Measurements from ENCODE around the gene FOXC1.

Gene FOXC1

DNA sequence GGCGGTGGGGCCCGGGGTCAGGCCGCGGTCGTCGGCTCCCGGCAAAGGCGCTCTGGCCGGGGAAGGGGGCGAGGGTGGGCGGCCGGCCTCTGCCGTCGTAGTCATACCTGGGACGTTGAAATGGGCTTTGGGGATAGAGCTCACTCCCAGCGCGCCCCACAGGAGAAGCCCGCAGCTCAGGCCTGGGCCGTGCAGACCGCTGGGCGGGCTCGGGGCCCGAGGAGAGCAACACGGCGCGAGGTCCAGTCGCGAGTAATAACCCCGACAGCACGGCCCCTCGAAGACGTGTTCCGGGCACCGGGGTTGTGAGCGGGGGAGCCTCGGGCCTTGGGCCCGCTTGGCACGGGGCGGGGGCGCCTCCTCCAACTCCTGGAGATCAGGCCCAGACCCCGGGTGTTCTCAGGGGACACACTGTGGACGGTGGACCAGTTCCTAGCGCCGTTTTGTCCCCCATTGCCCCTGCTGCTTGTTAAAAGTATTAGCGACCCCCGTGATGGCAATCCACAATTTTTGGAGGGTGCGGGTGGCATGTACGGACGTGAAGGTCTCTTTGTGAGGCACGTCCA is 10.9 kb downstream of the FOXC1 start:
- DNase-seq (ENCODE audit: low read depth in 1 of 2, low spot score in 1 of 2), result no peak
- TF ChIP-seq SPI1 (IDR thresholded peaks at IDR 0.05; ENCODE audit: borderline replicate concordance, low read depth) (no peak), POLR2AphosphoS5 (IDR thresholded peaks at IDR 0.05; ENCODE audit: low read depth) (no peak), GABPA (IDR thresholded peaks at IDR 0.05; ENCODE audit: low read depth) (no peak)
- TF ChIP-seq, protein P1, sequence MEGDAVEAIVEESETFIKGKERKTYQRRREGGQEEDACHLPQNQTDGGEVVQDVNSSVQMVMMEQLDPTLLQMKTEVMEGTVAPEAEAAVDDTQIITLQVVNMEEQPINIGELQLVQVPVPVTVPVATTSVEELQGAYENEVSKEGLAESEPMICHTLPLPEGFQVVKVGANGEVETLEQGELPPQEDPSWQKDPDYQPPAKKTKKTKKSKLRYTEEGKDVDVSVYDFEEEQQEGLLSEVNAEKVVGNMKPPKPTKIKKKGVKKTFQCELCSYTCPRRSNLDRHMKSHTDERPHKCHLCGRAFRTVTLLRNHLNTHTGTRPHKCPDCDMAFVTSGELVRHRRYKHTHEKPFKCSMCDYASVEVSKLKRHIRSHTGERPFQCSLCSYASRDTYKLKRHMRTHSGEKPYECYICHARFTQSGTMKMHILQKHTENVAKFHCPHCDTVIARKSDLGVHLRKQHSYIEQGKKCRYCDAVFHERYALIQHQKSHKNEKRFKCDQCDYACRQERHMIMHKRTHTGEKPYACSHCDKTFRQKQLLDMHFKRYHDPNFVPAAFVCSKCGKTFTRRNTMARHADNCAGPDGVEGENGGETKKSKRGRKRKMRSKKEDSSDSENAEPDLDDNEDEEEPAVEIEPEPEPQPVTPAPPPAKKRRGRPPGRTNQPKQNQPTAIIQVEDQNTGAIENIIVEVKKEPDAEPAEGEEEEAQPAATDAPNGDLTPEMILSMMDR (IDR thresholded peaks at IDR 0.05; ENCODE audit: insufficient read depth, low read length), result no peak
- TF ChIP-seq, protein P2, sequence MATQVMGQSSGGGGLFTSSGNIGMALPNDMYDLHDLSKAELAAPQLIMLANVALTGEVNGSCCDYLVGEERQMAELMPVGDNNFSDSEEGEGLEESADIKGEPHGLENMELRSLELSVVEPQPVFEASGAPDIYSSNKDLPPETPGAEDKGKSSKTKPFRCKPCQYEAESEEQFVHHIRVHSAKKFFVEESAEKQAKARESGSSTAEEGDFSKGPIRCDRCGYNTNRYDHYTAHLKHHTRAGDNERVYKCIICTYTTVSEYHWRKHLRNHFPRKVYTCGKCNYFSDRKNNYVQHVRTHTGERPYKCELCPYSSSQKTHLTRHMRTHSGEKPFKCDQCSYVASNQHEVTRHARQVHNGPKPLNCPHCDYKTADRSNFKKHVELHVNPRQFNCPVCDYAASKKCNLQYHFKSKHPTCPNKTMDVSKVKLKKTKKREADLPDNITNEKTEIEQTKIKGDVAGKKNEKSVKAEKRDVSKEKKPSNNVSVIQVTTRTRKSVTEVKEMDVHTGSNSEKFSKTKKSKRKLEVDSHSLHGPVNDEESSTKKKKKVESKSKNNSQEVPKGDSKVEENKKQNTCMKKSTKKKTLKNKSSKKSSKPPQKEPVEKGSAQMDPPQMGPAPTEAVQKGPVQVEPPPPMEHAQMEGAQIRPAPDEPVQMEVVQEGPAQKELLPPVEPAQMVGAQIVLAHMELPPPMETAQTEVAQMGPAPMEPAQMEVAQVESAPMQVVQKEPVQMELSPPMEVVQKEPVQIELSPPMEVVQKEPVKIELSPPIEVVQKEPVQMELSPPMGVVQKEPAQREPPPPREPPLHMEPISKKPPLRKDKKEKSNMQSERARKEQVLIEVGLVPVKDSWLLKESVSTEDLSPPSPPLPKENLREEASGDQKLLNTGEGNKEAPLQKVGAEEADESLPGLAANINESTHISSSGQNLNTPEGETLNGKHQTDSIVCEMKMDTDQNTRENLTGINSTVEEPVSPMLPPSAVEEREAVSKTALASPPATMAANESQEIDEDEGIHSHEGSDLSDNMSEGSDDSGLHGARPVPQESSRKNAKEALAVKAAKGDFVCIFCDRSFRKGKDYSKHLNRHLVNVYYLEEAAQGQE (IDR thresholded peaks at IDR 0.05; ENCODE audit: insufficient replicate concordance, low read depth), result no peak
- no peak overlapping the region for H3K27ac ChIP-seq (replicated peaks)
- peaks cover 29% of the 10 kb centered on the region for H3K27me3 ChIP-seq (ENCODE audit: insufficient read depth, poor library complexity, severe bottlenecking)
- no peak overlapping the region for H3K4me3 ChIP-seq (replicated peaks; ENCODE audit: insufficient read depth, low read length)

DNA sequence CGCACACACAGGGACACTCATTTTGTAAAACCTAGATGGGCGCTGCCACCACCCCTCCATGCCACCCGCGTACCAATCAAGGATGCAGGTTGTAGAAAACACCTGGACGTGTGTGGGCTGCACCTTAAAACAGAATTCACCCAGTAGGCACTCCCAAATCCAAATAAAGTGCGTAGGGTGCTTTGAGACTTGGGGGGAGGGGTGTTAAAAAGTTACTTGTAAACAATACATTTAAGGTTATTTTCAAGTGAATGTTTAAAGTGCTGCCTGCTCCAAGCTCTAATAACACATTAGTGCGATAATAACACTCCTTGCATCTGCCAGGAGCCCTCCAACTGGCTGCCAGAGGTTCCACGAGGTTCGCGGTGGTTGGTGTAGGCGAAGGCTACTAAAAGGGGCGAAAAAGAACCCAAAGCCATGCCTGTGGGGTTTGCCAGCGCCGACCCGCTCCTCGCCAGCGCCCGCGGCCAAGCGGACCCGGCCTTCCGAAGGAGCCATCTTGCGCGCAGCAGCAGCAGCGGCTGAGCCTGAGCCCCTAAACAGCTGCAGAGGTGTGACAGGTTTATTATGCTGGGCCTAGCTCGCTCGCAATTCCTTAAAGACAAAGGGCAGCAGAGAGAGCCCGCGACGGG is 11.5 kb downstream of the FOXC1 start:
- H3K27ac ChIP-seq (replicated peaks), result no peak overlapping the region
- H3K27me3 ChIP-seq (ENCODE audit: insufficient read depth, poor library complexity, severe bottlenecking), result peaks cover 31% of the 10 kb centered on the region
- no peak overlapping the region for H3K4me3 ChIP-seq (replicated peaks; ENCODE audit: insufficient read depth, low read length)
- DNase-seq (ENCODE audit: low read depth in 1 of 2, low spot score in 1 of 2), result no peak
- TF ChIP-seq, protein P2 (IDR thresholded peaks at IDR 0.05; ENCODE audit: insufficient replicate concordance, low read depth), result no peak
- TF ChIP-seq, protein P1 (IDR thresholded peaks at IDR 0.05; ENCODE audit: insufficient read depth, low read length), result no peak
- TF ChIP-seq POLR2AphosphoS5 (IDR thresholded peaks at IDR 0.05; ENCODE audit: low read depth) (no peak), GABPA (IDR thresholded peaks at IDR 0.05; ENCODE audit: low read depth) (no peak), SPI1 (IDR thresholded peaks at IDR 0.05; ENCODE audit: borderline replicate concordance, low read depth) (no peak)

DNA sequence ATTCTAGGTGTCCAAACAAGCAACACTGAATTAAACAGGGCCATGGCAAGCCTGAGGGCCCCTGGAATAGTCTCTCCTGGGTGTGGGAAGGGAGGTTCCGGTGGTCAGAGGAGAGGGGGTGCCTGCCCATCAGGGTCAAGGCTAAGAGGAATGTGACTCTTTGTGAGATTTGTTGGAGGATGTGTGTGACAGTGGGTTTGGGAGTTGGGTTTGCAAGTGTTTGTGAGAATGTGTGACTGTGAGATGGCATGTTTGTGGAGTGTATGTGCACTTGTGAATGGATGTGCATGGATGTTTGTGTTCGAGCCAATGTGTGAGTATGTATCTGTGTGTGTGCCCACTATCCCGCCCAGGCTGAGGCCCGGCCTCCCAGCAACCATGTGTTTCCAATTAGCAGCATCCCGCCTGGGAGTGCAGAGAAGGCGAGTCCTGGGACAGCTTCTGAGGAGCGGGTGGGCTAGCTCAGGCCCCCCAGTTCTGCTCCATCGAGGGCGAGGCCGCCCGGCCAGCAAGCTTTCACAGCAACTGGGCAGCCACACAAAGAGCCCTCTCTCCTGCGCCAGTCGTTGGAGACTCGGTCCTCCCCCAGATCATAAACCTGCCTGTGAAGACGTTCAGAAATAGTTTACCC is 12.6 kb downstream of the FOXC1 start:
- DNase-seq (ENCODE audit: low read depth in 1 of 2, low spot score in 1 of 2), result no peak
- peaks cover 35% of the 10 kb centered on the region for H3K27me3 ChIP-seq (ENCODE audit: insufficient read depth, poor library complexity, severe bottlenecking)
- no peak for TF ChIP-seq POLR2AphosphoS5 (IDR thresholded peaks at IDR 0.05; ENCODE audit: low read depth)
- TF ChIP-seq, protein P1 (IDR thresholded peaks at IDR 0.05; ENCODE audit: insufficient read depth, low read length), result no peak
- no peak for TF ChIP-seq SPI1 (IDR thresholded peaks at IDR 0.05; ENCODE audit: borderline replicate concordance, low read depth)
- TF ChIP-seq GABPA (IDR thresholded peaks at IDR 0.05; ENCODE audit: low read depth), result no peak
- TF ChIP-seq, protein P2 (IDR thresholded peaks at IDR 0.05; ENCODE audit: insufficient replicate concordance, low read depth), result no peak
- no peak overlapping the region for H3K27ac ChIP-seq (replicated peaks)
- no peak overlapping the region for H3K4me3 ChIP-seq (replicated peaks; ENCODE audit: insufficient read depth, low read length)
